Keratinocyte (primary cell): ENCODE results near the gene PTGDR2. TPM values are rescaled to one million over a fixed set of nuclear protein-coding genes. Genes with fewer than 3 reads are reported as not detected.

Source experiments
- DNase-seq: peaks from one replicate; pipeline ENCODE4 v3.0.0-alpha.2; 2011; ENCODE audit warnings: low read depth, missing footprints, low spot score
- FAIRE-seq: peaks from 2 replicates; lab custom pipeline; 2011; peaks lifted over from hg19 to GRCh38; lab: Jason Lieb, UNC
- H2AFZ ChIP-seq: 2 replicates; pipeline ENCODE4 v1.6.0; 2012; ENCODE audit warnings: low read length, control low read depth, inconsistent platforms; ENCODE audit not compliant: control insufficient read depth
- H3K27ac ChIP-seq: 2 replicates; pipeline ENCODE4 v1.5.1; 2011; ENCODE audit warnings: low read length; ENCODE audit not compliant: control insufficient read depth, insufficient read depth
- H3K27me3 ChIP-seq: 3 replicates; pipeline ENCODE4 v1.6.0; 2011; ENCODE audit warnings: low read length; ENCODE audit not compliant: control insufficient read depth, insufficient read depth; ENCODE audit errors: extremely low read depth
- H3K36me3 ChIP-seq, 2 experiments: 2 replicates in 1 of 2; 3 replicates in 1 of 2; pipeline ENCODE4 v1.5.1; 2011; ENCODE audit warnings: low read length in 2 of 2, mild to moderate bottlenecking in 1 of 2; ENCODE audit not compliant: control insufficient read depth in 2 of 2, insufficient read depth in 2 of 2; ENCODE audit errors: extremely low read depth in 1 of 2
- H3K4me1 ChIP-seq: 3 replicates; pipeline ENCODE4 v1.5.1; 2011; ENCODE audit warnings: low read length; ENCODE audit not compliant: control insufficient read depth, insufficient read depth; ENCODE audit errors: extremely low read depth
- H3K4me2 ChIP-seq: 3 replicates; pipeline ENCODE4 v1.6.0; 2011; ENCODE audit warnings: low read depth, low read length; ENCODE audit not compliant: control insufficient read depth, insufficient read depth; ENCODE audit errors: extremely low read depth
- H3K4me3 ChIP-seq, 3 experiments: fragments of 200-600 bp in 1 of 3; sonication (generic) in 1 of 3; 2 replicates in 2 of 3; 3 replicates in 1 of 3; pipeline ENCODE4 v1.5.1; 2011 to 2016; ENCODE audit warnings: low read length in 3 of 3, mild to moderate bottlenecking in 3 of 3, control low read depth in 2 of 3, inconsistent platforms in 1 of 3, low read depth in 1 of 3, mixed read lengths in 1 of 3, mixed run types in 1 of 3, moderate library complexity in 1 of 3; ENCODE audit not compliant: control insufficient read depth in 2 of 3, insufficient read depth in 2 of 3; ENCODE audit errors: extremely low read depth in 1 of 3
- H3K79me2 ChIP-seq: 2 replicates; pipeline ENCODE4 v1.6.0; 2012; ENCODE audit warnings: low read length; ENCODE audit not compliant: control insufficient read depth, insufficient read depth
- H3K9ac ChIP-seq: 3 replicates; pipeline ENCODE4 v1.6.0; 2011; ENCODE audit warnings: low read length; ENCODE audit not compliant: control insufficient read depth, insufficient read depth; ENCODE audit errors: extremely low read depth
- H3K9me1 ChIP-seq: 3 replicates; pipeline ENCODE4 v1.6.0; 2011; ENCODE audit warnings: low read length; ENCODE audit not compliant: control insufficient read depth, insufficient read depth; ENCODE audit errors: extremely low read depth
- H3K9me3 ChIP-seq: 2 replicates; pipeline ENCODE4 v1.5.1; 2012; ENCODE audit warnings: low read depth, low read length; ENCODE audit not compliant: control insufficient read depth
- H4K20me1 ChIP-seq: 3 replicates; pipeline ENCODE4 v1.6.0; 2011; ENCODE audit warnings: low read length; ENCODE audit not compliant: control insufficient read depth, insufficient read depth; ENCODE audit errors: extremely low read depth
- EZH2 ChIP-seq: IDR thresholded peaks from one replicate; pipeline ENCODE4 v1.6.1; 2012; ENCODE audit warnings: inconsistent platforms, mild to moderate bottlenecking, low read length, moderate library complexity
- dilution Hi-C: fragments of 300-500 bp; cut with MboI; formaldehyde crosslinking; loops from one replicate; pipeline ENCODE4 v1.7.0; 2020; ENCODE audit warnings: low sequenced_read_pairs; ENCODE audit not compliant: extremely low pct_ligation_motif_present
- polyA plus RNA-seq, 5 experiments: library from polyadenylated mRNA; depleted of rRNA in 3 of 5; stranded (reverse) in 3 of 5; stranded (forward) in 1 of 5; unstranded in 1 of 5; fragments of >200 nt; gene quantifications; 1 replicate in 1 of 5; 2 replicates in 3 of 5; 3 replicates in 1 of 5; pipeline versions ENCODE4 v1.2.1 to v1.2.3, GENCODE V29; 2011 to 2012; ENCODE audit warnings: missing spikeins in 2 of 5, low read depth in 1 of 5, low replicate concordance in 1 of 5
- TF ChIP-seq, protein P1 (sequence below), 3 experiments: IDR thresholded peaks in 1 of 3; conservative IDR thresholded peaks in 1 of 3; optimal IDR thresholded peaks in 1 of 3; 2 replicates in 2 of 3; 3 replicates in 1 of 3; pipeline versions ENCODE3 to v1.5.1; 2011; ENCODE audit warnings: low read length in 3 of 3, mild to moderate bottlenecking in 3 of 3, moderate library complexity in 2 of 3, control low read depth in 1 of 3, inconsistent platforms in 1 of 3; ENCODE audit not compliant: insufficient read depth in 2 of 3; ENCODE audit errors: extremely low read depth in 1 of 3

The PTGDR2 gene
- polyA plus RNA-seq, 1 donor (not counting 4 experiments of a cell fraction or from before 2014, with no cell fraction given): not detected

DNA sequence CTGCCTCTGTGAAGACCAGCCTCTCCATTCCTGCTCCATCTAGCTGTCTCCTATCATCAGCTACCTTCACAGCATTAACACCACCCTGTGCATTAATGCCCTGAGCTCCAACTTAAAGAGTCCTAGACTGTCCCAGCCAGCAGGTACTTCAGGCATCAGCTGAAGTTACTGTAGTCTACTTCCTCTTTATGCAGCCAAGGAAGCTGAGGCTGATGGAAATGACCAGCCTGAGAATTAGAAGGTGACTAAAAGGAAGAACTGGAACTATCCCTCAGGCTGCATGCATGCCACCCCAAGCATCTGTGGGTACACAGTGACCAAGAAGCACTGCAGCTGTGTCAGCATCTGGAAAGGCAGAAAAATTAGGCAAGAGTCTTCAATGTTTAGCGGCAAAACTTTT, 42.4 kb downstream of the PTGDR2 start:
- H3K4me1 ChIP-seq: no peaks in the 10 kb centered on the region
- no peaks in the 10 kb centered on the region for H3K9me1 ChIP-seq
- no peak overlapping the region for H3K4me3 ChIP-seq
- H3K79me2 ChIP-seq: no peaks in the 10 kb centered on the region
- no peaks in the 10 kb centered on the region for H3K27me3 ChIP-seq
- dilution Hi-C loops: no loop called here
- H4K20me1 ChIP-seq: no peaks in the 10 kb centered on the region
- H3K36me3 ChIP-seq: no peaks in the 10 kb centered on the region
- H3K4me2 ChIP-seq: no peak overlapping the region
- TF ChIP-seq EZH2: no peak
- TF ChIP-seq, protein P1, sequence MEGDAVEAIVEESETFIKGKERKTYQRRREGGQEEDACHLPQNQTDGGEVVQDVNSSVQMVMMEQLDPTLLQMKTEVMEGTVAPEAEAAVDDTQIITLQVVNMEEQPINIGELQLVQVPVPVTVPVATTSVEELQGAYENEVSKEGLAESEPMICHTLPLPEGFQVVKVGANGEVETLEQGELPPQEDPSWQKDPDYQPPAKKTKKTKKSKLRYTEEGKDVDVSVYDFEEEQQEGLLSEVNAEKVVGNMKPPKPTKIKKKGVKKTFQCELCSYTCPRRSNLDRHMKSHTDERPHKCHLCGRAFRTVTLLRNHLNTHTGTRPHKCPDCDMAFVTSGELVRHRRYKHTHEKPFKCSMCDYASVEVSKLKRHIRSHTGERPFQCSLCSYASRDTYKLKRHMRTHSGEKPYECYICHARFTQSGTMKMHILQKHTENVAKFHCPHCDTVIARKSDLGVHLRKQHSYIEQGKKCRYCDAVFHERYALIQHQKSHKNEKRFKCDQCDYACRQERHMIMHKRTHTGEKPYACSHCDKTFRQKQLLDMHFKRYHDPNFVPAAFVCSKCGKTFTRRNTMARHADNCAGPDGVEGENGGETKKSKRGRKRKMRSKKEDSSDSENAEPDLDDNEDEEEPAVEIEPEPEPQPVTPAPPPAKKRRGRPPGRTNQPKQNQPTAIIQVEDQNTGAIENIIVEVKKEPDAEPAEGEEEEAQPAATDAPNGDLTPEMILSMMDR (optimal IDR thresholded peaks at IDR 0.05 in 1 of 3, IDR thresholded peaks at IDR 0.05 in 1 of 3, conservative IDR thresholded peaks at IDR 0.05 in 1 of 3; ENCODE audit: extremely low read depth in 1 of 3, insufficient read depth in 2 of 3, low read length in 3 of 3): no peak
- no peak for FAIRE-seq
- no peak overlapping the region for H2AFZ ChIP-seq
- no peak overlapping the region for H3K9ac ChIP-seq
- H3K9me3 ChIP-seq: no peaks in the 10 kb centered on the region
- no peak for DNase-seq
- H3K27ac ChIP-seq: no peak overlapping the region

DNA sequence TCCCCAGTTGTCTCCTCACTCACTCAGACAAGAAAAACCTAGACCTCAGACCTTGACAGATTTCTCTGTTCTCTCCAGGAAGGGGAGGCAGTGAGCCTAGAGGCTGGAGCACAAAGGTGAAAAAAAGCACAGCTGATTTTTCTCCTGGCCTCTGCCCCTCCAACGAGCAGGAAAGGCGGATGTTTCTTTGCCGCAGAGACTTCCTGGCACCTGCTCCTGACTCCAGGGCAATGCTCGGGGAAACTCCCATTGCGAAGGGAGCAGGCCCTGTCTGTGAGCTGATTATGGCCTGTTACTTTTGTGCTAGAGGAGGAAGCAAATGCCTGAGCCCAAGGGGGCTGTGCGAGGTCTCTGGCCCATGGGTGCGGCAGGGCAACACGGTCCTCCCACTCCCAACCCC, 45.2 kb downstream of the PTGDR2 start:
- Histone ChIP-seq H3K27me3 (no peaks in the 10 kb centered on the region), H3K4me1 (no peaks in the 10 kb centered on the region), H2AFZ (no peak overlapping the region), H3K9me3 (no peaks in the 10 kb centered on the region), H4K20me1 (no peaks in the 10 kb centered on the region), H3K4me3 (no peak overlapping the region), H3K79me2 (no peaks in the 10 kb centered on the region), H3K36me3 (no peaks in the 10 kb centered on the region), H3K9ac (no peak overlapping the region), H3K27ac (no peak overlapping the region), H3K9me1 (no peaks in the 10 kb centered on the region), H3K4me2 (no peak overlapping the region)
- dilution Hi-C loops: no loop called here
- DNase-seq (no peak), FAIRE-seq (no peak)
- TF ChIP-seq, protein P1 (optimal IDR thresholded peaks at IDR 0.05 in 1 of 3, IDR thresholded peaks at IDR 0.05 in 1 of 3, conservative IDR thresholded peaks at IDR 0.05 in 1 of 3; ENCODE audit: extremely low read depth in 1 of 3, insufficient read depth in 2 of 3, low read length in 3 of 3): no peak
- TF ChIP-seq EZH2: no peak
